ENCODE results near the gene LILRA6. TPM values are rescaled to one million over a fixed set of nuclear protein-coding genes. Genes with fewer than 3 reads are reported as not detected.
"Not testable (repeated sequence)": the region's sequence is repeated elsewhere in the genome, so short reads cannot be mapped to it uniquely, and the experiment has no call there.

LILRA6 gene
- total RNA-seq, 1 donor from 2014 or later: not detected

- H3K4me3 ChIP-seq (ENCODE audit: insufficient read depth, low read depth, low read length): no peak overlapping the region
- no peaks in the 10 kb centered on the region for H3K9me3 ChIP-seq (ENCODE audit: insufficient read depth, low read depth, low read length)
- H3K36me3 Mint-ChIP-seq (ENCODE audit: low read depth, unreplicated experiment): no peaks in the 10 kb centered on the region
- no peak for DNase-seq (ENCODE audit: low read depth)
- TF ChIP-seq CTCF (IDR thresholded peaks at IDR 0.05; ENCODE audit: insufficient read depth, low read depth, low read length) (no peak), EZH2 (IDR thresholded peaks at IDR 0.05; ENCODE audit: insufficient read depth, low read length) (no peak)
- H3K9ac ChIP-seq (ENCODE audit: low read length): no peak overlapping the region
- H3K27me3 ChIP-seq (ENCODE audit: insufficient read depth, low read length): no peaks in the 10 kb centered on the region
- H3K79me2 ChIP-seq (ENCODE audit: insufficient read depth, low read length): no peaks in the 10 kb centered on the region
- no peak overlapping the region for H3K27ac ChIP-seq (ENCODE audit: low read depth, low read length)
- H3K27ac Mint-ChIP-seq (ENCODE audit: unreplicated experiment): peak overlapping the region; percentile 8
- no peaks in the 10 kb centered on the region for H3K4me1 ChIP-seq (ENCODE audit: insufficient read depth, low read length)
- peaks cover 3% of the 10 kb centered on the region for H3K9me3 Mint-ChIP-seq (ENCODE audit: unreplicated experiment)
- H3K4me3 Mint-ChIP-seq (ENCODE audit: unreplicated experiment): no peak overlapping the region
- FAIRE-seq: no peak
- H3K27me3 Mint-ChIP-seq (ENCODE audit: low read depth, unreplicated experiment): peaks cover 6% of the 10 kb centered on the region
- H4K20me1 ChIP-seq (ENCODE audit: insufficient read depth, low read length): no peaks in the 10 kb centered on the region
- no peaks in the 10 kb centered on the region for H3K36me3 ChIP-seq (ENCODE audit: insufficient read depth, low read length)
- peak overlapping the region; percentile 27 for H3K4me2 ChIP-seq (ENCODE audit: low read length)
- peaks cover 9% of the 10 kb centered on the region for H3K4me1 Mint-ChIP-seq (ENCODE audit: low read depth, unreplicated experiment)
- H2AFZ ChIP-seq (ENCODE audit: low read depth, low read length): no peak overlapping the region
These were observed 4.7 kb upstream of the LILRA6 start for GRCh38 chr19:54247106-54247930.

GRCh38 chr19:54245936-54246335 lies 3.3 kb upstream of the LILRA6 start:
- no peaks in the 10 kb centered on the region for H3K9me3 ChIP-seq (ENCODE audit: insufficient read depth, low read depth, low read length)
- H4K20me1 ChIP-seq (ENCODE audit: insufficient read depth, low read length): no peaks in the 10 kb centered on the region
- H3K4me1 ChIP-seq (ENCODE audit: insufficient read depth, low read length): no peaks in the 10 kb centered on the region
- Mint-ChIP-seq H3K4me1 (ENCODE audit: low read depth, unreplicated experiment) (peaks cover 9% of the 10 kb centered on the region), H3K27me3 (ENCODE audit: low read depth, unreplicated experiment) (peaks cover 3% of the 10 kb centered on the region), H3K9me3 (ENCODE audit: unreplicated experiment) (peaks cover 3% of the 10 kb centered on the region), H3K27ac (ENCODE audit: unreplicated experiment) (no peak overlapping the region), H3K36me3 (ENCODE audit: low read depth, unreplicated experiment) (no peaks in the 10 kb centered on the region), H3K4me3 (ENCODE audit: unreplicated experiment) (no peak overlapping the region)
- no peak for TF ChIP-seq CTCF (IDR thresholded peaks at IDR 0.05; ENCODE audit: insufficient read depth, low read depth, low read length)
- no peak for TF ChIP-seq EZH2 (IDR thresholded peaks at IDR 0.05; ENCODE audit: insufficient read depth, low read length)
- no peak overlapping the region for H3K4me2 ChIP-seq (ENCODE audit: low read length)
- H3K27ac ChIP-seq (ENCODE audit: low read depth, low read length): no peak overlapping the region
- H3K79me2 ChIP-seq (ENCODE audit: insufficient read depth, low read length): no peaks in the 10 kb centered on the region
- H3K36me3 ChIP-seq (ENCODE audit: insufficient read depth, low read length): no peaks in the 10 kb centered on the region
- H3K27me3 ChIP-seq (ENCODE audit: insufficient read depth, low read length): no peaks in the 10 kb centered on the region
- no peak for FAIRE-seq
- no peak overlapping the region for H3K4me3 ChIP-seq (ENCODE audit: insufficient read depth, low read depth, low read length)
- no peak overlapping the region for H2AFZ ChIP-seq (ENCODE audit: low read depth, low read length)
- no peak overlapping the region for H3K9ac ChIP-seq (ENCODE audit: low read length)
- no peak for DNase-seq (ENCODE audit: low read depth)

GRCh38 chr19:54243809-54244208 lies 1.2 kb upstream of the LILRA6 start:
- not testable (repeated sequence) for H3K9ac ChIP-seq (ENCODE audit: low read length); H3K9me3 ChIP-seq (ENCODE audit: insufficient read depth, low read depth, low read length); H3K27me3 ChIP-seq (ENCODE audit: insufficient read depth, low read length); DNase-seq (ENCODE audit: low read depth); H3K4me1 ChIP-seq (ENCODE audit: insufficient read depth, low read length); H2AFZ ChIP-seq (ENCODE audit: low read depth, low read length); H3K4me2 ChIP-seq (ENCODE audit: low read length); FAIRE-seq; H3K36me3 ChIP-seq (ENCODE audit: insufficient read depth, low read length); H3K4me3 Mint-ChIP-seq (ENCODE audit: unreplicated experiment); H3K9me3 Mint-ChIP-seq (ENCODE audit: unreplicated experiment); H3K27ac ChIP-seq (ENCODE audit: low read depth, low read length); H4K20me1 ChIP-seq (ENCODE audit: insufficient read depth, low read length); H3K36me3 Mint-ChIP-seq (ENCODE audit: low read depth, unreplicated experiment); H3K4me3 ChIP-seq (ENCODE audit: insufficient read depth, low read depth, low read length); H3K27ac Mint-ChIP-seq (ENCODE audit: unreplicated experiment); H3K4me1 Mint-ChIP-seq (ENCODE audit: low read depth, unreplicated experiment); H3K79me2 ChIP-seq (ENCODE audit: insufficient read depth, low read length)
- peaks cover 11% of the 10 kb centered on the region for H3K27me3 Mint-ChIP-seq (ENCODE audit: low read depth, unreplicated experiment)

GRCh38 chr19:54242234-54242633 lies 356 bp downstream of the LILRA6 start:
- H3K4me3 ChIP-seq (ENCODE audit: insufficient read depth, low read depth, low read length); H3K9ac ChIP-seq (ENCODE audit: low read length); H3K79me2 ChIP-seq (ENCODE audit: insufficient read depth, low read length); H3K9me3 ChIP-seq (ENCODE audit: insufficient read depth, low read depth, low read length); H3K27ac ChIP-seq (ENCODE audit: low read depth, low read length); H3K36me3 Mint-ChIP-seq (ENCODE audit: low read depth, unreplicated experiment); H3K27me3 ChIP-seq (ENCODE audit: insufficient read depth, low read length); H3K27ac Mint-ChIP-seq (ENCODE audit: unreplicated experiment); H2AFZ ChIP-seq (ENCODE audit: low read depth, low read length); H3K4me1 Mint-ChIP-seq (ENCODE audit: low read depth, unreplicated experiment); H3K36me3 ChIP-seq (ENCODE audit: insufficient read depth, low read length); FAIRE-seq; DNase-seq (ENCODE audit: low read depth); H3K4me1 ChIP-seq (ENCODE audit: insufficient read depth, low read length); H3K9me3 Mint-ChIP-seq (ENCODE audit: unreplicated experiment); H3K4me3 Mint-ChIP-seq (ENCODE audit: unreplicated experiment); H4K20me1 ChIP-seq (ENCODE audit: insufficient read depth, low read length); H3K4me2 ChIP-seq (ENCODE audit: low read length): not testable (repeated sequence)
- H3K27me3 Mint-ChIP-seq (ENCODE audit: low read depth, unreplicated experiment): peaks cover 23% of the 10 kb centered on the region

Measured in astrocyte (in vitro differentiated cells and primary cell).